ENCODE measurements around the gene THSD7B.

The THSD7B gene

DNA sequence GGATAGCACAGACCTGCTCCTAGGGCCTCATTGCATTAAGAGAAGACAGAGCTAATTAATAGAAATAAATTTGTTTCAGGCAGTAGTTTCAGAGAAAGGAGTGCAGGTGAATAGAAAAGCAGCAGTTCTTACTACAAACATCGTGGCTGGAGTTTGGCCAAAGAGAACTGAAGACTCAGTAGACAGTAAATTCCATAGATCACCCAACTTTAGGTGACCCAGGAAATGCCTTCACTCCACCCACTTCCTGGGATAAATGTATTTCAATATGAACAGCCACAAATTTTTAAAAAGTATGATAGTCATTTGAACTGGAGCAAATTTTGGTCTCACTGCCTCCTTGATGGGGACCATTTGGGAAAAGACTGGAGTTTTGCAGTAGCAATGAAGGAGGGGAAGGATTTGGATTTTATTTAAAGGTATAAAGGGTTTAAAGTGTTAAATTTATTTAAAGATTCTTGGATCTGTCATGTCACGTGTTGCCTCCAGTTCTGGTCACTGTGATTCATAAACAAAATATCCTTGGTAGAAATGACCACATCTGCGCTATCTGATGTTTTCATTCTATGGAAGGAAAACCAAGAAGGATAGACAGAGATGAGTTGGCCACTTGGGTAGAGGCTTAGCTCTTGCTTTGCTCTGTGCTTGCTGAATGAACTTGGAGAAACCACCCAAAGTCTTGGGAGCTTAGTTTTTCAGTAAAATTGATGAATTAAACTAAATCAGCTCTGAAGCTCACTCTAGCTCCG lies 390.2 kb downstream of the THSD7B start:
- H2BK12ac ChIP-seq (ENCODE audit: low read length), result no peak overlapping the region
- no peak overlapping the region for H4K12ac ChIP-seq (ENCODE audit: low read depth, low read length)
- no peaks in the 10 kb centered on the region for H3K9me3 ChIP-seq (ENCODE audit: insufficient read depth, low read depth, low read length)
- no peak overlapping the region for H4K91ac ChIP-seq (ENCODE audit: low read depth, low read length)
- WGBS (ENCODE audit: extremely low coverage, insufficient coverage, insufficient read length), result no CpG with 5 or more reads among the region's 4 CpGs
- H3K79me1 ChIP-seq (ENCODE audit: low read length), result no peaks in the 10 kb centered on the region
- H3K4me1 ChIP-seq (ENCODE audit: control insufficient read depth in 1 of 2, insufficient read depth in 2 of 2, low read length in 2 of 2), result no peaks in the 10 kb centered on the region
- no peak overlapping the region for H2BK5ac ChIP-seq (ENCODE audit: low read depth, low read length, poor library complexity)
- DNase-seq, result no peak
- H2BK120ac ChIP-seq (ENCODE audit: insufficient read depth, low read length, poor library complexity), result no peak overlapping the region
- H3K4me2 ChIP-seq (ENCODE audit: low read length), result no peak overlapping the region
- no peak overlapping the region for H3K14ac ChIP-seq (ENCODE audit: low read length)
- H3K79me2 ChIP-seq (ENCODE audit: control insufficient read depth, insufficient read depth, low read length, poor library complexity), result no peaks in the 10 kb centered on the region
- H3K23ac ChIP-seq (ENCODE audit: low read length), result no peak overlapping the region
- H4K8ac ChIP-seq (ENCODE audit: low read depth, low read length), result no peak overlapping the region
- H3K4me3 ChIP-seq (ENCODE audit: low read depth, low read length), result no peak overlapping the region
- no peak overlapping the region for H3K27ac ChIP-seq (ENCODE audit: low read depth, low read length)
- no peak overlapping the region for H3K4ac ChIP-seq (ENCODE audit: low read depth, low read length)
- no peaks in the 10 kb centered on the region for H3K27me3 ChIP-seq (ENCODE audit: insufficient read depth, low read length)
- H2AFZ ChIP-seq (ENCODE audit: insufficient read depth, low read length, poor library complexity), result no peak overlapping the region
- no peak overlapping the region for H3K18ac ChIP-seq (ENCODE audit: low read length)
- no peaks in the 10 kb centered on the region for H3K36me3 ChIP-seq (ENCODE audit: control insufficient read depth in 1 of 2, insufficient read depth in 2 of 2, low read length in 2 of 2)
- no peak overlapping the region for H3K9ac ChIP-seq (ENCODE audit: low read length)
- H2AK5ac ChIP-seq (ENCODE audit: low read length), result no peak overlapping the region

DNA sequence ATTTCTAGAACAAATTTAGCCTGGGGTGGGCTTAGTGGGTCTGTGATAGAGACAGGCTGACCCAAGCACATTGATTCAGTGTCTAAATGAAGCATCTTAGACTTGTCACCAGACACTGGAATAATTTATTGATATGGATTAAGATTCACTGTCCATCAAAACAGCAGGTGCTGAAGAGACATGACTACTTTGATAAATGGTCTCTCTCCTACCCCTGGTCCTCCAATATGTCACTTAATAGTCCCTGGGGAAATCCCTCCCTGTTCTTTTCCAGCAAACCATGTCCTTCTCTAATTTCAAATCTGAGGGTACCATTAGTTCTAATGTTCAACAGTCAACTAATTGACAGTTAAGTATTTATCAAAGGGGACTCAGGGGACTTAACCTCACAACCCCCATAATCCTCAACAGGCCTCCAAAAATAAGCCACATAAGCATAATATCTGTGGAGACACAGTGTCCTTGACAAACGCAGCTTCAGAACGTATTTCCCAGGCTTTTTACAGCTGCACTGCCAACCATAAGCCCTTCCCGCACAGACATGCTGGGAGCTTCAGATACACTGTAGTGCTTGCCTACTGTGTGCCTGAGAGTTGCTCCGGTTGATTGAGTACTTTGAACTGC lies 391.0 kb downstream of the THSD7B start:
- no peak overlapping the region for H3K4me3 ChIP-seq (ENCODE audit: low read depth, low read length)
- H3K14ac ChIP-seq (ENCODE audit: low read length), result no peak overlapping the region
- no peaks in the 10 kb centered on the region for H3K79me2 ChIP-seq (ENCODE audit: control insufficient read depth, insufficient read depth, low read length, poor library complexity)
- H3K9ac ChIP-seq (ENCODE audit: low read length), result no peak overlapping the region
- no peak overlapping the region for H4K8ac ChIP-seq (ENCODE audit: low read depth, low read length)
- no peak overlapping the region for H3K27ac ChIP-seq (ENCODE audit: low read depth, low read length)
- H3K36me3 ChIP-seq (ENCODE audit: control insufficient read depth in 1 of 2, insufficient read depth in 2 of 2, low read length in 2 of 2), result no peaks in the 10 kb centered on the region
- no peak overlapping the region for H3K18ac ChIP-seq (ENCODE audit: low read length)
- H2AK5ac ChIP-seq (ENCODE audit: low read length), result no peak overlapping the region
- no peak overlapping the region for H4K12ac ChIP-seq (ENCODE audit: low read depth, low read length)
- no peak overlapping the region for H3K4ac ChIP-seq (ENCODE audit: low read depth, low read length)
- no peak overlapping the region for H2AFZ ChIP-seq (ENCODE audit: insufficient read depth, low read length, poor library complexity)
- no peaks in the 10 kb centered on the region for H3K27me3 ChIP-seq (ENCODE audit: insufficient read depth, low read length)
- H3K23ac ChIP-seq (ENCODE audit: low read length), result no peak overlapping the region
- no peak overlapping the region for H2BK5ac ChIP-seq (ENCODE audit: low read depth, low read length, poor library complexity)
- no peak for DNase-seq
- no peak overlapping the region for H2BK12ac ChIP-seq (ENCODE audit: low read length)
- no peak overlapping the region for H3K4me2 ChIP-seq (ENCODE audit: low read length)
- no peak overlapping the region for H2BK120ac ChIP-seq (ENCODE audit: insufficient read depth, low read length, poor library complexity)
- H3K9me3 ChIP-seq (ENCODE audit: insufficient read depth, low read depth, low read length), result no peaks in the 10 kb centered on the region
- no peaks in the 10 kb centered on the region for H3K4me1 ChIP-seq (ENCODE audit: control insufficient read depth in 1 of 2, insufficient read depth in 2 of 2, low read length in 2 of 2)
- H3K79me1 ChIP-seq (ENCODE audit: low read length), result no peaks in the 10 kb centered on the region
- WGBS (ENCODE audit: extremely low coverage, insufficient coverage, insufficient read length), result no CpG with 5 or more reads among the region's 4 CpGs
- no peak overlapping the region for H4K91ac ChIP-seq (ENCODE audit: low read depth, low read length)

DNA sequence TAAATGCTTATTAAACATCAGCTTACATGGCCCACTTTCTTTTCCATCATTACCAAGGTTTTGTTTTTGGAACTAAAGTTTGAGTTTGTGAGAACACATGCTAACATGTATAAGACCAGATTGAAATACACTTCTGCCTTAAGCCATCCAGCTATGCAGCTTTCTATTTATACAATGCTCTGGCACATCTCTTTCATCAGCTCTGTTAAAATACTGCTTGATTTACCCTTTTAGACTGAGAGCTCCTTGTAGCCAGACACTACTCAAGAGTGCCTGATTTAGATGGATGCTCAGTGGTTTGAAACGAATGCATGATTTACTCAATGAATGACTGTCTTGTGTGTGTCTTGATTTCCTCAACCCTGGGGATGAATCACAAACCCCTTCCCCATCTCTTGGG lies 392.5 kb downstream of the THSD7B start:
- no peak overlapping the region for H3K27ac ChIP-seq (ENCODE audit: low read depth, low read length)
- no peak overlapping the region for H3K4me3 ChIP-seq (ENCODE audit: low read depth, low read length)
- H4K12ac ChIP-seq (ENCODE audit: low read depth, low read length), result no peak overlapping the region
- no peak overlapping the region for H3K4me2 ChIP-seq (ENCODE audit: low read length)
- no peaks in the 10 kb centered on the region for H3K79me1 ChIP-seq (ENCODE audit: low read length)
- H2BK120ac ChIP-seq (ENCODE audit: insufficient read depth, low read length, poor library complexity), result no peak overlapping the region
- no peak overlapping the region for H3K14ac ChIP-seq (ENCODE audit: low read length)
- H2AK5ac ChIP-seq (ENCODE audit: low read length), result no peak overlapping the region
- no peaks in the 10 kb centered on the region for H3K36me3 ChIP-seq (ENCODE audit: control insufficient read depth in 1 of 2, insufficient read depth in 2 of 2, low read length in 2 of 2)
- H3K79me2 ChIP-seq (ENCODE audit: control insufficient read depth, insufficient read depth, low read length, poor library complexity), result no peaks in the 10 kb centered on the region
- no peak overlapping the region for H3K23ac ChIP-seq (ENCODE audit: low read length)
- H3K9ac ChIP-seq (ENCODE audit: low read length), result no peak overlapping the region
- no CpG with 5 or more reads among the region's 1 CpG for WGBS (ENCODE audit: extremely low coverage, insufficient coverage, insufficient read length)
- no peak overlapping the region for H3K4ac ChIP-seq (ENCODE audit: low read depth, low read length)
- no peak for DNase-seq
- H2AFZ ChIP-seq (ENCODE audit: insufficient read depth, low read length, poor library complexity), result no peak overlapping the region
- no peaks in the 10 kb centered on the region for H3K27me3 ChIP-seq (ENCODE audit: insufficient read depth, low read length)
- no peak overlapping the region for H2BK5ac ChIP-seq (ENCODE audit: low read depth, low read length, poor library complexity)
- H3K18ac ChIP-seq (ENCODE audit: low read length), result no peak overlapping the region
- H2BK12ac ChIP-seq (ENCODE audit: low read length), result no peak overlapping the region
- H4K8ac ChIP-seq (ENCODE audit: low read depth, low read length), result no peak overlapping the region
- H4K91ac ChIP-seq (ENCODE audit: low read depth, low read length), result no peak overlapping the region
- no peaks in the 10 kb centered on the region for H3K4me1 ChIP-seq (ENCODE audit: control insufficient read depth in 1 of 2, insufficient read depth in 2 of 2, low read length in 2 of 2)
- H3K9me3 ChIP-seq (ENCODE audit: insufficient read depth, low read depth, low read length), result no peaks in the 10 kb centered on the region

DNA sequence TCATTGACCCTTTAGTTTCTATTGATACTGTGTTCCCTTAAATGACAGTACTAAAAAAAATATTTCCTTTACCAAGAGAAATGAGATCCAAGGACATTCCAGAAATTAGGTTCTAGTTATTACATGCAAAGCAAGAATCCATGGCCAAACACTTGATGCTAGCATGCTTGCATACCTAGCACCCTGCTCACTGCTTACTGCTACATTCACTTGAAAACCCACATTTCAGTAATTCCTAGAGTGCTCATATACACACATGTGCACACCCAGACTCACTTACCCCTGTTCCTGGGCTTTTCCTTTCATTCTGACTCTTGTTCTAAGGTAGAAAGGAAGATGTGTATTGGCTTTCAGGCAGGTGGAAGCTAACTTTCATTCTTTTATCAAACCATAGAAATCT lies 395.9 kb downstream of the THSD7B start:
- Histone ChIP-seq H4K12ac (ENCODE audit: low read depth, low read length) (no peak overlapping the region), H2AFZ (ENCODE audit: insufficient read depth, low read length, poor library complexity) (no peak overlapping the region), H3K36me3 (ENCODE audit: control insufficient read depth in 1 of 2, insufficient read depth in 2 of 2, low read length in 2 of 2) (no peaks in the 10 kb centered on the region), H3K9me3 (ENCODE audit: insufficient read depth, low read depth, low read length) (no peaks in the 10 kb centered on the region), H3K27ac (ENCODE audit: low read depth, low read length) (no peak overlapping the region), H3K27me3 (ENCODE audit: insufficient read depth, low read length) (no peaks in the 10 kb centered on the region), H3K9ac (ENCODE audit: low read length) (no peak overlapping the region), H3K23ac (ENCODE audit: low read length) (no peak overlapping the region), H3K4me1 (ENCODE audit: control insufficient read depth in 1 of 2, insufficient read depth in 2 of 2, low read length in 2 of 2) (no peaks in the 10 kb centered on the region), H3K14ac (ENCODE audit: low read length) (no peak overlapping the region), H3K18ac (ENCODE audit: low read length) (no peak overlapping the region), H3K79me1 (ENCODE audit: low read length) (no peaks in the 10 kb centered on the region), H3K4me3 (ENCODE audit: low read depth, low read length) (no peak overlapping the region), H2AK5ac (ENCODE audit: low read length) (no peak overlapping the region), H2BK12ac (ENCODE audit: low read length) (no peak overlapping the region), H4K91ac (ENCODE audit: low read depth, low read length) (no peak overlapping the region), H2BK5ac (ENCODE audit: low read depth, low read length, poor library complexity) (no peak overlapping the region), H2BK120ac (ENCODE audit: insufficient read depth, low read length, poor library complexity) (no peak overlapping the region), H3K4me2 (ENCODE audit: low read length) (no peak overlapping the region), H3K79me2 (ENCODE audit: control insufficient read depth, insufficient read depth, low read length, poor library complexity) (no peaks in the 10 kb centered on the region), H4K8ac (ENCODE audit: low read depth, low read length) (no peak overlapping the region), H3K4ac (ENCODE audit: low read depth, low read length) (no peak overlapping the region)
- DNase-seq, result peak; percentile 12 to 68

All from trophoblast cell (in vitro differentiated cells and primary cell).